Measurements from ENCODE around the gene ANGPTL2. TPM values are rescaled to one million over a fixed set of nuclear protein-coding genes. Genes with fewer than 3 reads are reported as not detected.

Gene ANGPTL2
- total RNA-seq, 6 donors from 2014 or later, result 3.9 to 26.0 (median 7.9) TPM

DNA sequence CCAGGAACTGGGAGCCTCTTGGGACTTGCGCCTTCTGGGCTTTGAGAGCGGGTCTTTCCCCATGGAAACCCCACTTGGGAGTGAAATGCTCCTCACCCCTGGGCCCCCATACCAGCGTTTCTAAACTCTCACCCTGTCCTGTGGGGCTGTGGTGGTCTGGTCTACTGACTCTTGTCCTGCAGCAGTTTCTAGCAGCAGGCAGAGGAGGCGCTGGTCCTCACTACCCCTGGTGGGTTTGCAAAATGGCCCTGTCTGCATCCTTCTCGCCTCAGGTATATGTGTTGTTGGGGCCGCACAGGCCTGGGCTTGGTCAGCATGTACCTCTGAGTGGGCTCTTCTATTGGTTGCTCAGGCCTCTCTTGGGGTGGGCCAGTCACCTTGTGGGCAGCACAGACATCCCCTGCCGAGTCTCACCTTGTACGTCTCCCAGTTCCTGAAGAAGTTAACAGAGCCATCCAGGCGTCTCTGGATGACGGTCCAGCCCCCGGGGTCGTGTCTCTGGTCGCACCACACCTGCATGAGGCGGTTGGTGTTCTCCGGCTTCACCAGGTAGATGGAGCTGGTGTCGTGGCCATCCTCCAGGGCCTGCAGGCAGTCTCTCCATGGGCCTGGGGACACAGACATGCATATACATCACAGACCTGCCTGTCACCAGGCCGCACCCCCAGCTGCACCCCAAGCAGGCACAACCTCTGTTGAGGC lies 29.0 kb downstream of the ANGPTL2 start:
- no peaks in the 10 kb centered on the region for H3K27me3 ChIP-seq
- H3K4me1 ChIP-seq, result no peaks in the 10 kb centered on the region
- peaks cover 0 to 22% (median 0%) of the 10 kb centered on the region in 4 donors for H3K36me3 ChIP-seq
- no peaks in the 10 kb centered on the region for H3K9me3 ChIP-seq
- no peak for DNase-seq
- no peak overlapping the region for H3K27ac ChIP-seq
- no peak for ATAC-seq (ENCODE audit: low FRiP score in 2 of 2)
- WGBS, 2 donors, result 96 to 98% methylated on average over 12 to 17 of the region's 17 CpGs
- TF ChIP-seq POLR2AphosphoS5 (IDR thresholded peaks at IDR 0.05) (no peak), EP300 (IDR thresholded peaks at IDR 0.05) (no peak), POLR2A (IDR thresholded peaks at IDR 0.05) (no peak), CTCF (IDR thresholded peaks at IDR 0.05) (no peak)
- no peak overlapping the region for H3K4me3 ChIP-seq

- no peaks in the 10 kb centered on the region for H3K27me3 ChIP-seq
- no peaks in the 10 kb centered on the region for H3K4me1 ChIP-seq
- TF ChIP-seq EP300 (IDR thresholded peaks at IDR 0.05), result no peak
- no peak for TF ChIP-seq CTCF (IDR thresholded peaks at IDR 0.05)
- TF ChIP-seq POLR2AphosphoS5 (IDR thresholded peaks at IDR 0.05), result no peak
- no peak for TF ChIP-seq POLR2A (IDR thresholded peaks at IDR 0.05)
- H3K9me3 ChIP-seq, result no peaks in the 10 kb centered on the region
- DNase-seq (no peak), ATAC-seq (ENCODE audit: low FRiP score in 2 of 2) (no peak)
- 85 to 87% methylated on average over 11 of the region's 11 CpGs for WGBS, 2 donors
- H3K27ac ChIP-seq, result no peak overlapping the region
- no peak overlapping the region for H3K4me3 ChIP-seq
- H3K36me3 ChIP-seq, result peaks cover 0 to 35% (median 0%) of the 10 kb centered on the region in 4 donors
These were observed 30.3 kb downstream of the ANGPTL2 start for GRCh38 chr9:127092041-127092608.

DNA sequence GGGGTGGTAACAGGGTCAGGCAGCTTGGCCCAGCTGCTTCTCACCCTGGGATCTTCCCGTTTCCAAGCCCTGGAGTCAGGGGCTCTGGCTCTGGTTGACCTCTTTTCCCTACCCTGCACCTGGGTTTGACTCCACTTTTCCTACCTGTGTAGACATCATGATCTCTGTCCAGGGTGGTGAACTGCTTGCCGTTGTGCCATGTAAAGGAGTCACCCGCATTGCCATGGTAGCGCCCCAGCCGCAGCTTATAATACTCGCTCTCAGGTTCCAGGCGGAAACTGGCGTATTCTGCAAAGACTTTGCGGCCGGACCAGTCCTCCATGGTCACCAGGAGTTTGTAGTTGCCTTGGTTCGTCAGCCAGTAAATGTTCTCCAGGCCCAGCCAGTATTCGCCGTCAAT lies 30.9 kb downstream of the ANGPTL2 start:
- H3K9me3 ChIP-seq, result no peaks in the 10 kb centered on the region
- H3K27ac ChIP-seq, result no peak overlapping the region
- H3K36me3 ChIP-seq, result peaks cover 0 to 37% (median 0%) of the 10 kb centered on the region in 4 donors
- no peaks in the 10 kb centered on the region for H3K27me3 ChIP-seq
- WGBS, 2 donors, result 88 to 100% methylated on average over 8 to 13 of the region's 13 CpGs
- H3K4me3 ChIP-seq, result no peak overlapping the region
- DNase-seq (no peak), ATAC-seq (ENCODE audit: low FRiP score in 2 of 2) (no peak)
- TF ChIP-seq POLR2AphosphoS5 (IDR thresholded peaks at IDR 0.05) (no peak), POLR2A (IDR thresholded peaks at IDR 0.05) (no peak), EP300 (IDR thresholded peaks at IDR 0.05) (no peak), CTCF (IDR thresholded peaks at IDR 0.05) (no peak)
- H3K4me1 ChIP-seq, result no peaks in the 10 kb centered on the region

DNA sequence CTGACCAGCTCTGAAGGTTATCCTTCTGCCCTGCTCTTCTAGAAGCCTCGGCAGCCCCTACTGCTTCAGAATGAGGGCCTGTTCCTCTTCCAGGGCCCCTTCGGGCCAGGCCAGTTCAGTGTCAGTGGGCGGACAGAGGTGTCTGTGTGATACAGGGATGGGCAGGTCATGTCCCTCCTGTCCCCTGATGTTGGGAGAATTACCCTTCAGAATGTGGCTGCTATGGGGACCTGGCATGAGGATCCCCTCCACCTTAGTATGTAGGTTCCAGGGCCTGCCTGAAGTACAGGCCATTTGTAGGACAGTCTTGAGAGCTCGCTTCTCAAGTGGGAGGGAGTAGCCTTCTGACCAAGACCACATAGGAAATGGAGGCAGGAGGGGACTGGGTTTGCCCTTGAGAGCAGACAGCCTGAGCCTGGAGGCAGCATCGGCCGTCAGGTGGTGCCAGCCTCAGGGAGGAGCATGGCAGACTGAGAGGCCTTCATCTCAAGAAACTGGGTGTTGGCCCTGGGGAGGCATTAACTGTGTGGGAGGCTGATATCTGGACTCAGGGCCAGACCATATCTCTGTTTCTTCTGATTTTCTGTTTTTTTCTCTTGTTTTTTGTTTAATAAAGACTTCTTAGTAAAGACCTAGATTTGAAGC lies 32.0 kb downstream of the ANGPTL2 start:
- Histone ChIP-seq H3K27ac (peak overlapping the region in 3 of 4 donors; percentile 31 to 49 (median 36)), H3K27me3 (no peaks in the 10 kb centered on the region), H3K4me3 (no peak overlapping the region), H3K36me3 (peaks cover 0 to 37% (median 0%) of the 10 kb centered on the region in 4 donors), H3K9me3 (no peaks in the 10 kb centered on the region), H3K4me1 (no peaks in the 10 kb centered on the region)
- DNase-seq (no peak), ATAC-seq (ENCODE audit: low FRiP score in 2 of 2) (no peak)
- TF ChIP-seq EP300 (IDR thresholded peaks at IDR 0.05) (no peak), CTCF (IDR thresholded peaks at IDR 0.05) (no peak), POLR2A (IDR thresholded peaks at IDR 0.05) (no peak), POLR2AphosphoS5 (IDR thresholded peaks at IDR 0.05) (no peak)
- WGBS, 2 donors, result 85 to 87% methylated on average over 5 to 6 of the region's 6 CpGs
